OCI-LY7 (cell line): Measurements from ENCODE around the gene FANCI. TPM values are rescaled to one million over a fixed set of nuclear protein-coding genes. Genes with fewer than 3 reads are reported as not detected.

Source experiments
- BruUV-seq: library from RNA; stranded (reverse); fragments of 400-500 nt; replicated peaks from 2 replicates; lab custom pipeline; 2021; lab: Mats Ljungman, UMichigan
- CTCF ChIA-PET: fragments of 300-600 bp; sonication (Branson Sonifier 250); formaldehyde crosslinking; loops from one replicate; lab custom pipeline; 2022; ENCODE audit warnings: antibody characterized with exemption; ENCODE audit not compliant: unreplicated experiment; lab: Charles Lee
- POLR2A ChIA-PET: fragments of 300-600 bp; sonication (Branson Sonifier 250); formaldehyde crosslinking; loops from one replicate; lab custom pipeline; 2022; ENCODE audit warnings: antibody characterized with exemption; lab: Charles Lee
- DNase-seq: peaks from one replicate; pipeline ENCODE4 v3.0.0-alpha.2; 2015; ENCODE audit warnings: low spot score
- H2AFZ ChIP-seq: fragments of 200-600 bp; sonication (generic), shearing (Covaris generic); 2 replicates; pipeline ENCODE4 v1.6.1; 2014; ENCODE audit warnings: mild to moderate bottlenecking, antibody characterized with exemption, low read length, moderate library complexity
- H3K27ac ChIP-seq: fragments of 200-600 bp; sonication (generic); 2 replicates; pipeline ENCODE4 v1.5.1; 2014; ENCODE audit warnings: mixed run types, low read depth, mild to moderate bottlenecking, moderate library complexity, low read length, inconsistent platforms; ENCODE audit not compliant: poor library complexity, severe bottlenecking
- H3K36me3 ChIP-seq: fragments of 200-600 bp; sonication (generic); 2 replicates; pipeline ENCODE4 v1.6.1; 2014; ENCODE audit warnings: mild to moderate bottlenecking, antibody characterized with exemption, low read length, moderate library complexity, mixed read lengths; ENCODE audit not compliant: insufficient read depth
- H3K4me1 ChIP-seq: fragments of 200-600 bp; sonication (generic); 2 replicates; pipeline ENCODE4 v1.5.1; 2014; ENCODE audit warnings: mild to moderate bottlenecking, low read length; ENCODE audit not compliant: insufficient read depth, poor library complexity, severe bottlenecking
- H3K4me2 ChIP-seq: fragments of 200-600 bp; sonication (generic); 2 replicates; pipeline ENCODE4 v1.6.1; 2014; ENCODE audit warnings: mild to moderate bottlenecking, low read length
- H3K4me3 ChIP-seq: fragments of 200-600 bp; sonication (generic); 2 replicates; pipeline ENCODE4 v1.5.1; 2014; ENCODE audit warnings: mild to moderate bottlenecking, low read depth, low read length; ENCODE audit not compliant: poor library complexity, severe bottlenecking
- H3K79me2 ChIP-seq: fragments of 200-600 bp; sonication (generic); 2 replicates; pipeline ENCODE4 v1.6.1; 2016; ENCODE audit warnings: low read depth, mild to moderate bottlenecking, low read length, moderate library complexity, mixed read lengths; ENCODE audit not compliant: insufficient read depth
- H3K9me2 ChIP-seq: fragments of 200-600 bp; sonication (generic); 2 replicates; pipeline ENCODE4 v1.6.1; 2016; ENCODE audit warnings: mild to moderate bottlenecking, low read length, mixed read lengths; ENCODE audit not compliant: insufficient read depth
- H3K9me3 ChIP-seq: fragments of 200-600 bp; sonication (generic); 2 replicates; pipeline ENCODE4 v1.6.1; 2014; ENCODE audit warnings: mild to moderate bottlenecking, mixed run types, low read length, mixed read lengths
- H4K20me1 ChIP-seq: fragments of 200-600 bp; sonication (generic); 2 replicates; pipeline ENCODE4 v1.6.1; 2014; ENCODE audit warnings: mild to moderate bottlenecking, antibody characterized with exemption, low read length, moderate library complexity, mixed read lengths; ENCODE audit not compliant: insufficient read depth
- EZH2phosphoT487 ChIP-seq: fragments of 200-600 bp; sonication (generic); IDR thresholded peaks from 2 replicates; pipeline ENCODE4 v1.6.1; 2018; ENCODE audit warnings: low read depth, borderline replicate concordance, mild to moderate bottlenecking, mixed run types, antibody characterized with exemption, low read length, moderate library complexity, mixed read lengths
- intact Hi-C: fragments of 100-400 bp; cut with micrococcal nuclease; formaldehyde crosslinking; loops from one replicate; pipeline ENCODE4 v1.10.0; 2022; ENCODE audit not compliant: unreplicated experiment
- total RNA-seq, 2 experiments: library from RNA; depleted of rRNA in 1 of 2; stranded (reverse); fragments of >200 nt in 1 of 2; shearing (Covaris generic) in 1 of 2; gene quantifications; 2 replicates each; pipeline ENCODE4 v1.2.3, GENCODE V29; 2014 to 2022
- TF ChIP-seq, protein P1 (sequence below): fragments of 200-600 bp; sonication (generic); conservative IDR thresholded peaks from 2 replicates; pipeline ENCODE4 v1.5.1; 2014; ENCODE audit warnings: mild to moderate bottlenecking, antibody characterized with exemption, low read length, moderate library complexity, mixed read lengths

The FANCI gene
- total RNA-seq, 2 experiments from 2014 or later, result 112 to 211 TPM

DNA sequence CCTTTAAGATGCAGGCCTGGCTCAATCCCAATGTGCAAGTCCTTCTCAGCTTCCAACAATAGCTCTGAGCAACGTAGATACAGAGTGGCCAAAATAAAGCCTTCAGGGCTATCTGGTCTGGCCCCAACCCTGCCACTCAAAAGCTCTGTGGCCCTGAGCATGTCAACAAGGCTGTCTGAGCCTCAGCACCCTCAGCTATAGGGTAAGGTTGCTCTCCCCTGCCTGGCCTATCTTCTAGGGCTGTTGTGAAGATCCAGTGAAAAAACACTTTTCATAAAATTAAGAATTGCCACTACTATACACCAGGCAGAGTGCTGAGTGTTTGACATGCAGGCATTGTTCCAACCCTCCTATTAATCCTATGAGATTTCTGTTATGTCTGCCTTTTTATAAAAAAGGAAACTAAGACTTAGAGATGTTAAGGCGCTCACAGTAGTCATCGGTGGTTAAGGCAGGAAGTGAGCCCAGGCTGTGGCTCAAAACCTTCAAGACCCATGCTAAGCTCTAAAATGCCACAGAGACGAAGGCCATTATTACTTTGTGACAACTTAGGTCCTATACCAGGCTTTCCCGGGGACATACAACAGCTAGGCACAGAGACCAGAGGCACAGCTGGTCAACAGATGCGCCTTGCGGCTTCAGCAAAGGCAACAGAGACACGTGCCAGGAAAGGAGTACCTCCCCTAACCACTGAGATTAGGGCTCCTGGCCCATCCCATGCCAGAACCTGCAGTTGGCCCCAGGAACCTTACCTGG is 85.7 kb downstream of the FANCI start:
- no peak overlapping the region for H3K4me2 ChIP-seq
- ChIA-PET CTCF (no interaction called here), POLR2A (interaction anchor here (1.0 kb wide), 1 partner anchor 31 kb away, joined by 3 read pairs; no protein-coding TSS in a partner anchor)
- H3K9me3 ChIP-seq, result no peaks in the 10 kb centered on the region
- H3K9me2 ChIP-seq, result no peaks in the 10 kb centered on the region
- H3K79me2 ChIP-seq, result peaks cover 49% of the 10 kb centered on the region
- peaks cover 25% of the 10 kb centered on the region for H4K20me1 ChIP-seq
- TF ChIP-seq EZH2phosphoT487, result no peak
- TF ChIP-seq, protein P1, sequence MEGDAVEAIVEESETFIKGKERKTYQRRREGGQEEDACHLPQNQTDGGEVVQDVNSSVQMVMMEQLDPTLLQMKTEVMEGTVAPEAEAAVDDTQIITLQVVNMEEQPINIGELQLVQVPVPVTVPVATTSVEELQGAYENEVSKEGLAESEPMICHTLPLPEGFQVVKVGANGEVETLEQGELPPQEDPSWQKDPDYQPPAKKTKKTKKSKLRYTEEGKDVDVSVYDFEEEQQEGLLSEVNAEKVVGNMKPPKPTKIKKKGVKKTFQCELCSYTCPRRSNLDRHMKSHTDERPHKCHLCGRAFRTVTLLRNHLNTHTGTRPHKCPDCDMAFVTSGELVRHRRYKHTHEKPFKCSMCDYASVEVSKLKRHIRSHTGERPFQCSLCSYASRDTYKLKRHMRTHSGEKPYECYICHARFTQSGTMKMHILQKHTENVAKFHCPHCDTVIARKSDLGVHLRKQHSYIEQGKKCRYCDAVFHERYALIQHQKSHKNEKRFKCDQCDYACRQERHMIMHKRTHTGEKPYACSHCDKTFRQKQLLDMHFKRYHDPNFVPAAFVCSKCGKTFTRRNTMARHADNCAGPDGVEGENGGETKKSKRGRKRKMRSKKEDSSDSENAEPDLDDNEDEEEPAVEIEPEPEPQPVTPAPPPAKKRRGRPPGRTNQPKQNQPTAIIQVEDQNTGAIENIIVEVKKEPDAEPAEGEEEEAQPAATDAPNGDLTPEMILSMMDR, result no peak
- no TSS peak for BruUV-seq
- no peak overlapping the region for H3K27ac ChIP-seq
- peaks cover 33% of the 10 kb centered on the region for H3K4me1 ChIP-seq
- DNase-seq, result no peak
- intact Hi-C loops, result no loop called here
- H3K4me3 ChIP-seq, result no peak overlapping the region
- peaks cover 90% of the 10 kb centered on the region for H3K36me3 ChIP-seq
- H2AFZ ChIP-seq, result no peak overlapping the region

- TF ChIP-seq, protein P1, result no peak
- no peak for TF ChIP-seq EZH2phosphoT487
- no peak overlapping the region for H3K27ac ChIP-seq
- ChIA-PET POLR2A (no interaction called here), CTCF (no interaction called here)
- H3K4me2 ChIP-seq, result no peak overlapping the region
- peaks cover 49% of the 10 kb centered on the region for H3K79me2 ChIP-seq
- no peaks in the 10 kb centered on the region for H3K9me2 ChIP-seq
- no peaks in the 10 kb centered on the region for H3K9me3 ChIP-seq
- no peak overlapping the region for H2AFZ ChIP-seq
- peaks cover 33% of the 10 kb centered on the region for H3K4me1 ChIP-seq
- peaks cover 84% of the 10 kb centered on the region for H3K36me3 ChIP-seq
- H4K20me1 ChIP-seq, result peaks cover 25% of the 10 kb centered on the region
- no peak for DNase-seq
- intact Hi-C loops, result no loop called here
- no peak overlapping the region for H3K4me3 ChIP-seq
- BruUV-seq, result no TSS peak
These were observed 86.3 kb downstream of the FANCI start for GRCh38 chr15:89330119-89330518.
